Panc1 (cell line): ENCODE data around the gene EMILIN3. TPM values are rescaled to one million over a fixed set of nuclear protein-coding genes. Genes with fewer than 3 reads are reported as not detected.

Experiments used
- ATAC-seq: fragments of 200-7000 bp; cut with Tn5 transposase; 2 replicates; pipeline ENCODE4 v1.9.1; 2020; ENCODE audit warnings: mild to moderate bottlenecking, moderate library complexity
- BruUV-seq: library from RNA; stranded (reverse); fragments of 400-500 nt; replicated peaks from 2 replicates; lab custom pipeline; 2021; lab: Mats Ljungman, UMichigan
- CTCF ChIA-PET: fragments of 300-600 bp; sonication (Branson Sonifier 250); formaldehyde crosslinking; loops from one replicate; lab custom pipeline; 2022; ENCODE audit warnings: antibody characterized with exemption; lab: Charles Lee
- POLR2A ChIA-PET: fragments of 300-600 bp; sonication (Branson Sonifier 250); formaldehyde crosslinking; loops from one replicate; lab custom pipeline; 2022; ENCODE audit warnings: antibody characterized with exemption; lab: Charles Lee
- DNase-seq: peaks from one replicate; pipeline ENCODE4 v3.0.0-alpha.2; 2010; ENCODE audit warnings: low read depth, low spot score
- H3K27ac ChIP-seq: 2 replicates; pipeline ENCODE4 v1.5.1; 2011; ENCODE audit warnings: mild to moderate bottlenecking, low read length, inconsistent platforms
- H3K27me3 ChIP-seq: fragments of 200-500 bp; sonication (Bioruptor generic); 2 replicates; pipeline ENCODE4 v1.6.0; 2014; ENCODE audit warnings: low read length, inconsistent platforms; ENCODE audit not compliant: control insufficient read depth, insufficient read depth
- H3K36me3 ChIP-seq: fragments of 200-500 bp; sonication (Bioruptor generic); 2 replicates; pipeline ENCODE4 v1.5.1; 2014; ENCODE audit warnings: inconsistent platforms, mild to moderate bottlenecking, low read length, moderate library complexity; ENCODE audit not compliant: control insufficient read depth, insufficient read depth
- H3K4me1 ChIP-seq: 2 replicates; pipeline ENCODE4 v1.5.1; 2011; ENCODE audit warnings: inconsistent platforms, mild to moderate bottlenecking, low read length, moderate library complexity; ENCODE audit not compliant: control insufficient read depth, insufficient read depth
- H3K4me3 ChIP-seq, 2 experiments: 2 replicates each; pipeline ENCODE4 v1.5.1; 2011 to 2012; ENCODE audit warnings: low read depth in 2 of 2, low read length in 2 of 2, mild to moderate bottlenecking in 2 of 2, inconsistent platforms in 1 of 2, moderate library complexity in 1 of 2
- H3K9me3 ChIP-seq: fragments of 200-500 bp; sonication (Bioruptor generic); 2 replicates; pipeline ENCODE4 v1.5.1; 2014; ENCODE audit warnings: low read depth, mild to moderate bottlenecking, inconsistent platforms, low read length, moderate library complexity; ENCODE audit not compliant: control insufficient read depth, insufficient read depth
- CTCF ChIP-seq: fragments of 450-650 bp; IDR thresholded peaks from 2 replicates; pipeline ENCODE4 v1.5.1; 2017; ENCODE audit warnings: mild to moderate bottlenecking
- POLR2AphosphoS5 ChIP-seq: IDR thresholded peaks from 2 replicates; pipeline ENCODE4 v1.6.1; 2012; ENCODE audit warnings: mild to moderate bottlenecking, low read depth, low read length, moderate library complexity
- SIN3A ChIP-seq: IDR thresholded peaks from 2 replicates; pipeline ENCODE4 v1.6.1; 2012; ENCODE audit warnings: low read depth, mild to moderate bottlenecking, low read length, moderate library complexity, borderline replicate concordance; ENCODE audit not compliant: insufficient read depth
- TCF7L2 ChIP-seq: IDR thresholded peaks from 2 replicates; pipeline ENCODE4 v1.6.1; 2011; ENCODE audit warnings: mild to moderate bottlenecking, low read depth, low read length, inconsistent platforms
- in situ Hi-C: cut with HindIII; loops from 2 replicates; pipeline ENCODE4 v1.10.0; 2016; ENCODE audit warnings: low sequenced_read_pairs, low pct_unique_long_range_greater_than_20kb
- intact Hi-C: fragments of 100-400 bp; cut with micrococcal nuclease; formaldehyde crosslinking; loops from one replicate; pipeline ENCODE4 v1.10.0; 2022; ENCODE audit not compliant: unreplicated experiment
- total RNA-seq: library from RNA; stranded (reverse); gene quantifications from one replicate; pipeline ENCODE4 v1.2.1, GENCODE V29; 2021; ENCODE audit not compliant: unreplicated experiment
- TF ChIP-seq, protein P1 (sequence below), 2 experiments: IDR thresholded peaks; 2 replicates each; pipeline ENCODE4 v1.6.1; 2011 to 2012; ENCODE audit warnings: low read depth in 2 of 2, control low read depth in 1 of 2, low read length in 1 of 2, mild to moderate bottlenecking in 1 of 2, moderate library complexity in 1 of 2; ENCODE audit not compliant: insufficient read depth in 1 of 2

Gene EMILIN3
- total RNA-seq, 1 experiment from 2014 or later = 0.54 TPM

DNA sequence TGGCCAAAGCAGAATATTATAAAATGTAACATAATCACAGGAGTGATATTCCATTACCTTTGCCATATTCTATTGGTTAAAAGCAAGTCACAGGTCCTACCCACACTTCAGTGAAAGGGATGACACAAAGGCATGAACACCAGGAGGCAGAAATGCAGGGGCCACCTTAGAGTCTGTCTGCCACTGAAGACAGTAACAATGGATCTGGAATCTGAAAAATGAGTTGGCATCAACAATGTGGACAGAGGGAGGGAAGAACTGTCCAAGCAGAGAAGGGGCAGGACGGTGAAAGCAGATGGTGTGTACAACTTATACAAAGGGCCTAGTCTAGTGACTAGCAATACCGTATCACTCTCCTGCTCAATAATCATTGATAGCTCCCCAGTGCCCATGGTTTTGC is 32.6 kb downstream of the EMILIN3 start:
- Histone ChIP-seq H3K9me3 (no peaks in the 10 kb centered on the region), H3K27ac (no peak overlapping the region), H3K36me3 (no peaks in the 10 kb centered on the region), H3K4me1 (peaks cover 6% of the 10 kb centered on the region), H3K27me3 (no peaks in the 10 kb centered on the region), H3K4me3 (no peak overlapping the region)
- ChIA-PET CTCF (no interaction called here), POLR2A (no interaction called here)
- BruUV-seq = no TSS peak
- intact Hi-C loops = no loop called here
- in situ Hi-C loops = no loop called here
- DNase-seq (no peak), ATAC-seq (no peak)
- TF ChIP-seq, protein P1, sequence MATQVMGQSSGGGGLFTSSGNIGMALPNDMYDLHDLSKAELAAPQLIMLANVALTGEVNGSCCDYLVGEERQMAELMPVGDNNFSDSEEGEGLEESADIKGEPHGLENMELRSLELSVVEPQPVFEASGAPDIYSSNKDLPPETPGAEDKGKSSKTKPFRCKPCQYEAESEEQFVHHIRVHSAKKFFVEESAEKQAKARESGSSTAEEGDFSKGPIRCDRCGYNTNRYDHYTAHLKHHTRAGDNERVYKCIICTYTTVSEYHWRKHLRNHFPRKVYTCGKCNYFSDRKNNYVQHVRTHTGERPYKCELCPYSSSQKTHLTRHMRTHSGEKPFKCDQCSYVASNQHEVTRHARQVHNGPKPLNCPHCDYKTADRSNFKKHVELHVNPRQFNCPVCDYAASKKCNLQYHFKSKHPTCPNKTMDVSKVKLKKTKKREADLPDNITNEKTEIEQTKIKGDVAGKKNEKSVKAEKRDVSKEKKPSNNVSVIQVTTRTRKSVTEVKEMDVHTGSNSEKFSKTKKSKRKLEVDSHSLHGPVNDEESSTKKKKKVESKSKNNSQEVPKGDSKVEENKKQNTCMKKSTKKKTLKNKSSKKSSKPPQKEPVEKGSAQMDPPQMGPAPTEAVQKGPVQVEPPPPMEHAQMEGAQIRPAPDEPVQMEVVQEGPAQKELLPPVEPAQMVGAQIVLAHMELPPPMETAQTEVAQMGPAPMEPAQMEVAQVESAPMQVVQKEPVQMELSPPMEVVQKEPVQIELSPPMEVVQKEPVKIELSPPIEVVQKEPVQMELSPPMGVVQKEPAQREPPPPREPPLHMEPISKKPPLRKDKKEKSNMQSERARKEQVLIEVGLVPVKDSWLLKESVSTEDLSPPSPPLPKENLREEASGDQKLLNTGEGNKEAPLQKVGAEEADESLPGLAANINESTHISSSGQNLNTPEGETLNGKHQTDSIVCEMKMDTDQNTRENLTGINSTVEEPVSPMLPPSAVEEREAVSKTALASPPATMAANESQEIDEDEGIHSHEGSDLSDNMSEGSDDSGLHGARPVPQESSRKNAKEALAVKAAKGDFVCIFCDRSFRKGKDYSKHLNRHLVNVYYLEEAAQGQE (IDR thresholded peaks at IDR 0.05; ENCODE audit: insufficient read depth in 1 of 2, low read depth in 2 of 2, low read length in 1 of 2) = no peak
- TF ChIP-seq TCF7L2 = no peak
- TF ChIP-seq POLR2AphosphoS5 = no peak
- TF ChIP-seq SIN3A = no peak
- no peak for TF ChIP-seq CTCF

DNA sequence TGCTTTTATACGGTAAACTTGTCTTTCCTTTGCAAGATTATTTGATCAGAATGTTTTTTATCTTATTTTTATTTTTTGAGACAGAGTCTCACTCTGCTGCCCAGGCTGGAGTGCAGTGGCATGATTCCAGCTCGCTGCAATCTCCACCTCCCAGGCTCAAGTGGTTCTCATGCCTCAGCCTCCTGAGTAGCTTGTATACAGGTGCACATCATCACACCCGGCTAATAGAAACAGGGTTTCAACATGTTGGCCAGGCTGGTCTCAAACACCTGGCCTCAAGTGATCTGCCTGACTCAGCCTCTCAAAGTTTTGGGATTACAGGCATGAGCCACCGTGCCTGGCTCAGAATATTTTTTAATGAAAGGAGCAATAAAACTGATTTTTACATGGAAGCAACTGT is 34.9 kb downstream of the EMILIN3 start:
- POLR2A ChIA-PET = no interaction called here
- intact Hi-C loops (no loop called here), in situ Hi-C loops (no loop called here)
- no peak overlapping the region for H3K27ac ChIP-seq
- no TSS peak for BruUV-seq
- H3K4me3 ChIP-seq = no peak overlapping the region
- no peaks in the 10 kb centered on the region for H3K27me3 ChIP-seq
- no peaks in the 10 kb centered on the region for H3K36me3 ChIP-seq
- no peak for TF ChIP-seq POLR2AphosphoS5
- ATAC-seq = no peak
- H3K4me1 ChIP-seq = peaks cover 7% of the 10 kb centered on the region
- CTCF ChIA-PET = no interaction called here
- no peak for DNase-seq
- no peaks in the 10 kb centered on the region for H3K9me3 ChIP-seq

DNA sequence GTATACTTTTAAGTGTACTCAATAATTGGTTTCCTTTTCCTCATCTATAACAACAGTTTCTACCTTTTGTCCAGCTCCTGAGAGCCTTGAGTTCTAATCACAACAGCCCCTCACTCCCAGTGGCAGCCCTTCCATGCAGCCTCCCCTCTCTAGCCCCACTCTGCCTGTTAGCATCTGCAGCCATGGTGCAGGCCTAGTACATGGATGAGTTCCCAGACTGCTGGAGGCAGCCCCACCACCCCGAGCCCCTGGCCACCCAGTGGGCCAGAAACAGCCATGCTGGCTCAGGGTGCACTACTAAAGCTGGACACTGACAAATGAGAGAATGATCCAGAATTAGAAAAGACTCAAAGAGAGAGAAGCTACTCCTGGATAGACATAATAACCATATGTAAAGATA is 35.7 kb downstream of the EMILIN3 start:
- H3K36me3 ChIP-seq = no peaks in the 10 kb centered on the region
- intact Hi-C loops (no loop called here), in situ Hi-C loops (no loop called here)
- no peaks in the 10 kb centered on the region for H3K27me3 ChIP-seq
- no peak for ATAC-seq
- BruUV-seq = no TSS peak
- no peak for DNase-seq
- no peak overlapping the region for H3K4me3 ChIP-seq
- H3K9me3 ChIP-seq = no peaks in the 10 kb centered on the region
- no peak overlapping the region for H3K27ac ChIP-seq
- TF ChIP-seq SIN3A = no peak
- no peak for TF ChIP-seq CTCF
- TF ChIP-seq, protein P1 (IDR thresholded peaks at IDR 0.05; ENCODE audit: insufficient read depth in 1 of 2, low read depth in 2 of 2, low read length in 1 of 2) = no peak
- no peak for TF ChIP-seq TCF7L2
- H3K4me1 ChIP-seq = peaks cover 7% of the 10 kb centered on the region
- ChIA-PET CTCF (no interaction called here), POLR2A (no interaction called here)
